ENCODE data around the gene REM1. TPM values are rescaled to one million over a fixed set of nuclear protein-coding genes. Genes with fewer than 3 reads are reported as not detected.

REM1 gene
- polyA plus RNA-seq, 4 donors: 0.44 to 2.7 (median 0.83) TPM

DNA sequence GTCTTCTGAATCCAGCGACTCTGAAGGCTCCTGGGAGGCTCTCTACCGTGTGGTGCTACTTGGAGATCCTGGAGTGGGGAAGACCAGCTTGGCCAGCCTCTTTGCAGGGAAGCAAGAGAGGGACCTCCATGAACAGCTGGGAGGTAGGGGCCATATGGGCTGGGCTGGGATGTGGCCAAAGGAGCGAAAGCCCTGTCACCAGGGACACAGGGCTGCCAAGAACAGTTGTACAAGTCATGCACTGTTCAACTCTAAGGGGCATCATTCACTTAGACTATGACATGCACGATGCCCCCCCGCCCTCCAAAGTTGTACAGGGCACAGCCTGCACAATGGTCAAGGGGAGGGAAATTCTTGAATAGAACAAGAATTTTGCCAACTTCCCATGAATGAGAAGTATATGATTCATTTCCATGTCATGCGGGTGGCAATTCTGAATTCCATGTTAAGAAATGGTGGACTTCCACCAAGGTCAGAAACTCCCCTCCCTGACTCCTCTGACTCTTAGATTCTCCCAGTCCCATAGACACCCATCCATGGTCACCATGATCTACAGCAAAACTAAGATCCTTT, 1.6 kb downstream of the REM1 start:
- no peak for DNase-seq (ENCODE audit: low read depth in 4 of 4, low spot score in 3 of 4)

DNA sequence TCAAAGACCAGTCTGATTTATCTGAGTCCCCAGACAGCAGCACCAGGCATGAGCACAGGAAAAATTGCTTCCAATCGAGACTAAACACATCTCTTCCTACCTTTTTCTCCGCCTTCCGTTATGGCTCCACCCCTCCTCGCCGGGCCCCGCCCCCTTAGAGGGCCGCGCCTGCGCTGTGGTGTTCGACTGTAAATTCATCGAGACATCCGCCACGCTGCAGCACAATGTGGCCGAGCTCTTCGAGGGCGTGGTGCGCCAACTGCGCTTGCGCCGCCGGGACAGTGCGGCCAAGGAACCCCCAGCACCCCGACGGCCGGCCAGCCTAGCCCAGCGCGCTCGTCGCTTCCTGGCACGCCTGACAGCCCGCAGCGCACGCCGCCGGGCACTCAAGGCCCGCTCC, 8.9 kb downstream of the REM1 start:
- DNase-seq (ENCODE audit: low read depth in 4 of 4, low spot score in 3 of 4): no peak

- peak in 2 of 4 donors; percentile 41 to 58 for DNase-seq (ENCODE audit: low read depth in 4 of 4, low spot score in 3 of 4)
Measured at GRCh38 chr20:31485450-31486339, 10.6 kb downstream of the REM1 start.

DNA sequence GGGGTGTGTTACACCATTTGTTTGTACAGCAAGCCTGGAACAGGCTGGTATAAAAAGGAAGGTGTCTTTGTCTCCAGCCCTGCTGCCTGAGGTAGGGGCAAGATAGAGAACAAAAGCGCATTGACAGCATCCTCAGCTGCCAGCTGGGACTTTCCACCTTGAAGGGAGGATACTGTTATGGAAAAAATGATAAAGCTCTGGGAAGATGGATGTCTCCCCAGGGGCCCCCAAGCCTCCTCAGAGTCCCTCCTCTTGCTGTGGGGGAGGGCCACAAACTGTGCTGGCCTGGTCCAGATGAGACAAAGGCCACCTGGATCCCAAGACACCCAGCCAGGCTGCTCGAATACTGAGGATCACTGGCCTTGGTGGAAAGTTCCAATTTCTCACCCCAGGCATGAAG, 13.0 kb downstream of the REM1 start:
- DNase-seq (ENCODE audit: low read depth in 4 of 4, low spot score in 3 of 4): no peak

DNA sequence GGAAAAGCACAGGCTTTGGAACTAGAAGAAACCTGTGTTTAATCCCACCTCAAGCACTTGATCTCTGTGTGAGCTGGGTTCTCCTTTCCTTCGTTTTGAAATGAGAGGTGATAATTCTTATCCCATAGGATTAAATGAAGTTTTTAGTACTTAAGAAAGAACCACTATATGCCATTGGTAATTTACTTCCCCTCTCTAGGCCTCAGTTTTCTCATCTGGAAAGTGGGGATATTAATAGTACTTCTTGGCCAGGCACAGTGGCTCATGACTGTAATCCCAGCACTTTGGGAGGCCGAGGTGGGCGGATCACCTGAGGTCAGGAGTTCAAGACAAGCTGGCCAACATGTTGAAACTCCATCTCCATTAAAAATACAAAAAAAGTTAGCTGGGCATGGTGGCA, 14.1 kb downstream of the REM1 start:
- DNase-seq (ENCODE audit: low read depth in 4 of 4, low spot score in 3 of 4): no peak

GRCh38 chr20:31490752-31491151, 15.7 kb downstream of the REM1 start:
- no peak for DNase-seq (ENCODE audit: low read depth in 4 of 4, low spot score in 3 of 4)

- no peak for DNase-seq (ENCODE audit: low read depth in 4 of 4, low spot score in 3 of 4)
Measured at GRCh38 chr20:31494131-31494530, 19.0 kb downstream of the REM1 start.

GRCh38 chr20:31496761-31497295, 21.7 kb downstream of the REM1 start:
- DNase-seq (ENCODE audit: low read depth in 4 of 4, low spot score in 3 of 4): no peak

- DNase-seq (ENCODE audit: low read depth in 4 of 4, low spot score in 3 of 4): no peak
Measured at GRCh38 chr20:31497838-31498540, 22.9 kb downstream of the REM1 start.

GRCh38 chr20:31500527-31500926, 25.4 kb downstream of the REM1 start:
- DNase-seq (ENCODE audit: low read depth in 4 of 4, low spot score in 3 of 4): no peak

DNA sequence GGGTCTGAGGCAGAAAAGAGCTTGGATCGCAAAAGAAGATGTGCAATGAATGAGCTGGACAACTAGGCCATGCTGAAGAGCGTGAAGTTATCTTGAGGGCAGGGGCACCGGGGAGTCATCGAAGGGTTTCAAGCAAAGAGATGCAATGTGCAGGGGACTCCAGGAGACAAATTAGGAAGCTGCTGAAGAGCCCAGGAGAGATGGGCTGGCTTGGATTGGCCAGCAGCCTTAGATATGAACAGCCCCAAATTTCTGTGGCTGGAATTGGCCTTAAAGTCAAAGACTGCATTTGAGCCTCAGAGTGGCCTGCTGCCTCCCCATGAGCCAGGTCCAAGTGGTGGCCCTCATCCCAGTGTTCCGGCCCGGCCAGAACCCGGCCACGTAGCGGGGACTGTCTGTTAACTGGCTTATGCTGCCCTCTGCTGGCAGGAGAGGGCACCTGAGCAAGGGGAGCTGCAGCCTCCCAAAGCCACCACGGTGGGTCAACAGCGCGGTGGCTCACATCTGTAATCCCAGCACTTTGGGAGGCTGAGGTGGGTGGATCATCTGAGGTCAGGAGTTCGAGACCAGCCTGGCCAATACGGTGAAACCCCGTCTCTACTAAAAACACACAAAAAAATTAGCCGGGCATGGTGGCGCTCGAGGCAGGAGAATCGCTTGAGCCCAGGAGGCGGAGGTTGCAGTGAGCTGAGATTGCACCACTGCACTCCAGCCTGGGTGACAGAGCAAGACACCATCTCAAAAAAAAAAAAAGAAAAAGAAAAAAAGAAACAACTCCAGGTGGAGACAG, 28.0 kb downstream of the REM1 start:
- peak in 2 of 4 donors; percentile 53 to 57 for DNase-seq (ENCODE audit: low read depth in 4 of 4, low spot score in 3 of 4)

DNA sequence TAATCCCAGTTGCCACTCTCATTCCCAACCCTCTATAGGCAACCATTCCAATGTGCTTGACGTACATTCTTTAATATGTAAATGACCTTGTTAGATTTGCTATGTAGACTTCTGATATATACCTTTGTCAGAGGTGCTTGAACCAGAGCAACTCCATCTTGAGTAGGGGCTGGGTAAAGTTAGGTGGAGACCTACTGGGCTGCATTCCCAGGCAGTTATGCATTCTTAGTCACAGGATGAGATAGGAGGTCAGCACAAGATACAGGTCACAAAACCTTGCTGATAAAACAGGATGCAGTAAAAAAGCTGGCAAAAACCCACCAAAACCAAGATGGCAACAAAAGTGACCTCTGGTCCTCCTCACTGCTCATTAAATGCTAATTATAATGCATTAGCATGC, 30.8 kb downstream of the REM1 start:
- DNase-seq (ENCODE audit: low read depth in 4 of 4, low spot score in 3 of 4): no peak

GRCh38 chr20:31508517-31509244, 33.6 kb downstream of the REM1 start:
- DNase-seq (ENCODE audit: low read depth in 4 of 4, low spot score in 3 of 4): no peak

- peak; percentile 84 to 88 (median 85) for DNase-seq (ENCODE audit: low read depth in 4 of 4, low spot score in 3 of 4)
Measured at GRCh38 chr20:31514154-31515071, 39.3 kb downstream of the REM1 start, which contains the start of gene HM13. Gene HM13, plus strand, starts transcription at chr20:31514442. Its CDS starts 110 bp downstream, at chr20:31514552.

DNA sequence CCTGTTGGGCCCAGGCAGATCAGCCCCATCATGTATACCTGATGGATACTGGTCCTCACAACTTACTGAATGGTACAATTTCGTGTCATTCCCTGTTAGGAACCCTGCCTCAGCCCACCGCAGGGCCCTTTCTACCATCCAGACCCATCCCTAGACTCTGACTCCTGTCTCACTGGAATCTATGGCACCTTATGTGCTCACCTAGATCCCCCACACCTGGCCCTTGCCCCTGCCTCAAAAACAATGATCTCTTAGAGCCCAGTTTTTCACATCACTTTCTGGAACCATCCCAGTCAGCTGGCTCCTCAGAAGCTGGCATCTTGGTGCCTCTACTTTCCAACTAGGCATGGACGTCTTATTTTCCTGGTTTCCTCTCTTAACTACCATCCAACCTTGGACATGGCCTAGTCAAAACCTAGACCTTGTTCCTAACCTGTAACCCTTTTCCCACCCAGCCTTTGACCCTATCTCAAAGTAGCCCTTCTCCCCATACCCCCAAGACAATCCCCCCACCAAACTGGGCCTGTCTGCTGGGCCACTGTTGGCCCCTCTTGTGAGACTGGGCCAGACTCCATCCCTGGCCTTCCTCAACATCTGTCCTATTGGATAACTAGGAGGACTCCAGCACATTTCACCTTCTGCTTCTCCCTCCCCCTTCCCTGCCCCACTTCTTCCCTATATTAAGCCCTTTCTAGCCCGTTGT, 40.1 kb downstream of the REM1 start:
- no peak for DNase-seq (ENCODE audit: low read depth in 4 of 4, low spot score in 3 of 4)

DNA sequence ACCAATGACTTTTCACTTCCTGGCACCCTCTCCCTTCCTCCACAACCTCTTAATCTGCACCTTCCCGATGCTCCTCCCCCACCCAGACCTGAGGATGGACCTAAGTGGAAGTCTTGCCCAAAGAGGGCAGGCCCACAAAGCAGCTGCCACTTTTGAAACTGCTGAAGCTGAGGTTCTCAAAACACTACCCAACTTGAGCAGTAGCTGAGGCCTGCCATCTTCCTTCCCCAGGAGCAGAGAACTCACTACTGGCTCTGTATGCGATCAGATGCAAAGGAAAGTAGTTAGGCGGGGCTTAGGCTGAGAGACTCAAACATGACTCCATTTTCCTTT, 40.7 kb downstream of the REM1 start:
- no peak for DNase-seq (ENCODE audit: low read depth in 4 of 4, low spot score in 3 of 4)

DNA sequence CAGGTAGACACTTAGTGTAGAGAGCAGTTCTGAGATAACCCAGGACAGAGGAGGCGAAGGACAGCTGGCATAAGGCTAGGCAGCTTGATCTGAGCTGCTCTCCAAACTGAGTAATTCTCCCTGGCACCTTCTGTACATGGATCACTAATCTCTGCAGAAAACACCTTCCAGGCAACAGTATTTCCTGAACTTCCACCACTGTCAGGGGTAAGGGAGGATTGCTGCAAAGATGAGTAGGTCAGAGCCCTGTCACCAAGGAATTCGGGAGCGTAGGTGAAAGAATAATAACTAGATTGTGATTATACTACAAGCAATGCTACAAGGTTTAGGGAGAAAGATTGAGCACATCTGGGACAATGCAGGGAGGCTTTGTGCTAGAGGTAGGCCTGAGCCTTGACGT, 41.1 kb downstream of the REM1 start:
- DNase-seq (ENCODE audit: low read depth in 4 of 4, low spot score in 3 of 4): no peak

DNA sequence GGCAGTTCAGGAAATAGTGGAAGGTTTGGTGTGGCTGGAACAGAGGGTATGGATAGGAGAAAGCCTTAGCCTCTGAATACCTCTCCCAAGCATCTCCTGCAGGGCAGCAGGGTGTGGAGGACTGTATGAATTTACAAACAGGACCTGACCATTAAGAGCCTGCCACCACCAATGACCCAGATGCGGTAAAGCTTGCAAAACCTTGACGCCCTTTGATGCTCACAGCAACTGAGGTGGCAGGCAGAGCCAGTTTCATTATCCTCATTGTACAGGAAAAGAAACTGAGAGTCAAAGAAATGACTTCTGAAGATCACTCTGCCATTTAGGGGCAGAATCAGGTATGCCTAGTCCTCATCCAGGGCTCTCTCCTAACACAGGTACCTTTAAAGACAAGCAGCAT, 41.6 kb downstream of the REM1 start:
- DNase-seq (ENCODE audit: low read depth in 4 of 4, low spot score in 3 of 4): no peak

Measured in left renal pelvis (tissue), 4 donors.